Mammary microvascular endothelial cell (primary cell): ENCODE results near the gene FAM151B. TPM values are rescaled to one million over a fixed set of nuclear protein-coding genes. Genes with fewer than 3 reads are reported as not detected.

ENCODE experiments used
- total RNA-seq: library from RNA; depleted of rRNA; stranded (reverse); fragments of >200 nt; gene quantifications from 2 replicates; pipeline ENCODE4 v1.2.3, GENCODE V29; 2015

The FAM151B gene, protein sequence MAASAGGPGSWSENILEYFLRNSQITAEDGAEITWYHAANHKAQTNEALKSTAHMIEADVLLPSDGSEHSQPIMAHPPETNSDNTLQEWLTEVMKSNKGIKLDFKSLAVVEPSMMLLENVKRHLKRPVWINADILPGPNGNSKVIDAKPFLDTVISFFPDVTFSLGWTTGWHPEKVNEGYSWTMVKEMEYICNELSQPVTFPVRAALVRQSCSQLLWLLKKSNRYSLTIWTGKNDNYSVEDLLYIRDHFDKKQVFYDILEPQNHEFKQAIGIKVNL
- 0.87 and 3.5 TPM in 2 replicates for total RNA-seq

DNA sequence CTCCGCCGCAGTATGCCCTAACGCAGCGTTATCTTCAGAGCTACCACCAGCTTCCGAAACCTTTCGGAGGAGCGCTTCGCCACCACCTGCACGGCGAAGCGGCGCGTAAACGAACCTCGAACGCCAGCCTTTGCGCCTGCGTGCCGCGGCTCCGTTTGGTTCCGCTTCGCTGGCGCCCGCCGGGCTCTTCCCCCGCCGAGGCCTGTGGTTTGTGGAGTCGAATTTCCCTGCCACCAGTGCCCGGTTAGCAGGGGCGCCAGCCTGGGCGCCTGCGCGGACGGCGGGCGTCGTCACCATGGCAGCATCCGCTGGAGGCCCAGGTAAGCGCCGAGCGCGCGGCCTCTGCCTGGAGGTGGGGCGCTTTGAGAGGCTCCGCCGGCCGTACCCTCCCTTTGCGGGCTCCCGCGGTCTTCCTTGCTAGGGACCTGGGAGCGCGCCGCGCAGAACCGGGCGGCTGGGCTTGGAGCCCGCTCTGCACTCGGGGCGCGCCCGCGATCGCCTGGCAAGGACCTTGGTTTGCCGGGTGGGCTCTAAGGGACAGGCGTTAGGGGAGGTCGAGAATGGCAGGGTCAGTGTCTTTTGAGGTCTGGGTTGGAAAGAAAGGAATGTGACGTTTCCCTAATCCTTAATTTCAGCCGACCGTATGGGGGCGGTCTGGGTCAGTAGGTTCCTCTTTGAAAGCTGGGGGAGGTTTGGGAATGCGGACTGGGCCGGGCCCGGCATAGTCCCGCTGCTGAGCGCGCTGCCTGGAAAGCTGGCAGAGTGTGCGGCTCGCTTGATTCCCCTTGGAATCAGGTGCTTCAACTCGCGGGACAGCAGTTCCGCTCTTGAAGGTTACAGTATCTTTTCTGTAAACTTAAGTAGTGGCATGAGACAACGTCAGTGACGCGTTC, at the start of gene FAM151B:
TSS of gene FAM151B (plus strand) at position 272 of the 893 bp plus-strand sequence. CDS start at position 296, 24 bp downstream.

GRCh38 chr5:80569961-80570786, 82.3 kb downstream of the FAM151B start, which contains the start of gene ANKRD34B:
ANKRD34B (minus strand) TSS chr5:80570280; CDS start chr5:80560019, 10,261 bp downstream.

Other genes with a start within 250 kb of the FAM151B start
- 3.9 and 5.0 TPM in 2 replicates for gene SERINC5, start 232.1 kb upstream of the FAM151B start, total RNA-seq
- not detected in 2 replicates for gene SPZ1, start 168.1 kb upstream of the FAM151B start, total RNA-seq
- gene ZFYVE16, start 80.0 kb upstream of the FAM151B start, total RNA-seq = 14.7 and 21.6 TPM in 2 replicates
- not detected in 2 replicates for gene ANKRD34B, start 82.2 kb downstream of the FAM151B start, total RNA-seq
- 7.6 and 7.9 TPM in 2 replicates for gene MSH3, start 166.6 kb downstream of the FAM151B start, total RNA-seq
- gene DHFR, start 166.9 kb downstream of the FAM151B start, total RNA-seq = 53.2 and 58.2 TPM in 2 replicates